Chondrocyte (in vitro differentiated cells): Measurements from ENCODE around the gene TPP2. TPM values are rescaled to one million over a fixed set of nuclear protein-coding genes. Genes with fewer than 3 reads are reported as not detected.
A peak's percentile ranks its signal among the peaks of the same experiment; 100 is the strongest.

Source experiments
- DNase-seq: peaks from one replicate; pipeline ENCODE4 v3.0.0; 2021; ENCODE audit warnings: mixed read lengths, low spot score
- H3K27ac Mint-ChIP-seq: one replicate; pipeline ENCODE4 v1.8.0; 2021; ENCODE audit warnings: mild to moderate bottlenecking, moderate library complexity, mixed read lengths; ENCODE audit not compliant: unreplicated experiment
- H3K27me3 Mint-ChIP-seq: 2 replicates; pipeline ENCODE4 v1.8.0; 2021; ENCODE audit warnings: low read depth, mixed read lengths
- H3K36me3 Mint-ChIP-seq: 2 replicates; pipeline ENCODE4 v1.8.0; 2021; ENCODE audit warnings: low read depth, mixed read lengths
- H3K4me1 Mint-ChIP-seq: 2 replicates; pipeline ENCODE4 v1.8.0; 2021; ENCODE audit warnings: low read depth, mild to moderate bottlenecking, mixed read lengths
- H3K4me3 Mint-ChIP-seq: one replicate; pipeline ENCODE4 v1.8.0; 2021; ENCODE audit warnings: mild to moderate bottlenecking, moderate library complexity, mixed read lengths; ENCODE audit not compliant: unreplicated experiment
- H3K9me3 Mint-ChIP-seq: 2 replicates; pipeline ENCODE4 v1.8.0; 2021; ENCODE audit warnings: low read depth, mixed read lengths
- total RNA-seq: library from RNA; stranded (reverse); gene quantifications from 3 replicates; pipeline ENCODE4 v1.2.1, GENCODE V29; 2021
- TF ChIP-seq, protein P1 (sequence below): fragments of 200-600 bp; sonication (generic); IDR thresholded peaks from 2 replicates; pipeline ENCODE4 v1.5.0; 2021; ENCODE audit warnings: antibody characterized with exemption, mild to moderate bottlenecking, moderate library complexity

TPP2 gene
- total RNA-seq, 1 donor from 2014 or later = 27.8 TPM

DNA sequence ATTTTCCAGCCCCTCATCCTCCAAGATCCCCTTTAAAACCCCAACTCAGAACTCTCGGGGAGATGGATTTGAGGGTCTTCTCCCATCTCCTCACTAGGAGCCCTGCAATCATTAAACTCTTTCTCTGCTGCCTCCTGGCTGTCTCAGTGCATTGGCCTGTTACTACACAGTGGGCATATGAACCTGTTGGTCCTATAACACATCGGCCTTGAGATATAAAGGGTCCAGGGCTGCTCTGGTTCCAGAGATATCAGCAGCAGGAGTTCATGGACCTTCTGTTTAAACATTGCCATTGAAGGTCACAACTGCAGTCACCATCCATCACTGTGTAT is 101.8 kb downstream of the TPP2 start:
- no peak overlapping the region for H3K4me3 Mint-ChIP-seq
- H3K4me1 Mint-ChIP-seq = peaks cover 32% of the 10 kb centered on the region
- peaks cover 4% of the 10 kb centered on the region for H3K27me3 Mint-ChIP-seq
- H3K27ac Mint-ChIP-seq = no peak overlapping the region
- TF ChIP-seq, protein P1, sequence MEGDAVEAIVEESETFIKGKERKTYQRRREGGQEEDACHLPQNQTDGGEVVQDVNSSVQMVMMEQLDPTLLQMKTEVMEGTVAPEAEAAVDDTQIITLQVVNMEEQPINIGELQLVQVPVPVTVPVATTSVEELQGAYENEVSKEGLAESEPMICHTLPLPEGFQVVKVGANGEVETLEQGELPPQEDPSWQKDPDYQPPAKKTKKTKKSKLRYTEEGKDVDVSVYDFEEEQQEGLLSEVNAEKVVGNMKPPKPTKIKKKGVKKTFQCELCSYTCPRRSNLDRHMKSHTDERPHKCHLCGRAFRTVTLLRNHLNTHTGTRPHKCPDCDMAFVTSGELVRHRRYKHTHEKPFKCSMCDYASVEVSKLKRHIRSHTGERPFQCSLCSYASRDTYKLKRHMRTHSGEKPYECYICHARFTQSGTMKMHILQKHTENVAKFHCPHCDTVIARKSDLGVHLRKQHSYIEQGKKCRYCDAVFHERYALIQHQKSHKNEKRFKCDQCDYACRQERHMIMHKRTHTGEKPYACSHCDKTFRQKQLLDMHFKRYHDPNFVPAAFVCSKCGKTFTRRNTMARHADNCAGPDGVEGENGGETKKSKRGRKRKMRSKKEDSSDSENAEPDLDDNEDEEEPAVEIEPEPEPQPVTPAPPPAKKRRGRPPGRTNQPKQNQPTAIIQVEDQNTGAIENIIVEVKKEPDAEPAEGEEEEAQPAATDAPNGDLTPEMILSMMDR = no peak
- peaks cover 6% of the 10 kb centered on the region for H3K9me3 Mint-ChIP-seq
- no peak for DNase-seq
- H3K36me3 Mint-ChIP-seq = peaks cover 2% of the 10 kb centered on the region

GRCh38 chr13:102699504-102699903 is 102.7 kb downstream of the TPP2 start:
- peaks cover 6% of the 10 kb centered on the region for H3K9me3 Mint-ChIP-seq
- H3K27me3 Mint-ChIP-seq = peaks cover 4% of the 10 kb centered on the region
- DNase-seq = no peak
- TF ChIP-seq, protein P1 = no peak
- no peak overlapping the region for H3K4me3 Mint-ChIP-seq
- H3K36me3 Mint-ChIP-seq = peaks cover 2% of the 10 kb centered on the region
- H3K27ac Mint-ChIP-seq = no peak overlapping the region
- H3K4me1 Mint-ChIP-seq = peaks cover 37% of the 10 kb centered on the region

DNA sequence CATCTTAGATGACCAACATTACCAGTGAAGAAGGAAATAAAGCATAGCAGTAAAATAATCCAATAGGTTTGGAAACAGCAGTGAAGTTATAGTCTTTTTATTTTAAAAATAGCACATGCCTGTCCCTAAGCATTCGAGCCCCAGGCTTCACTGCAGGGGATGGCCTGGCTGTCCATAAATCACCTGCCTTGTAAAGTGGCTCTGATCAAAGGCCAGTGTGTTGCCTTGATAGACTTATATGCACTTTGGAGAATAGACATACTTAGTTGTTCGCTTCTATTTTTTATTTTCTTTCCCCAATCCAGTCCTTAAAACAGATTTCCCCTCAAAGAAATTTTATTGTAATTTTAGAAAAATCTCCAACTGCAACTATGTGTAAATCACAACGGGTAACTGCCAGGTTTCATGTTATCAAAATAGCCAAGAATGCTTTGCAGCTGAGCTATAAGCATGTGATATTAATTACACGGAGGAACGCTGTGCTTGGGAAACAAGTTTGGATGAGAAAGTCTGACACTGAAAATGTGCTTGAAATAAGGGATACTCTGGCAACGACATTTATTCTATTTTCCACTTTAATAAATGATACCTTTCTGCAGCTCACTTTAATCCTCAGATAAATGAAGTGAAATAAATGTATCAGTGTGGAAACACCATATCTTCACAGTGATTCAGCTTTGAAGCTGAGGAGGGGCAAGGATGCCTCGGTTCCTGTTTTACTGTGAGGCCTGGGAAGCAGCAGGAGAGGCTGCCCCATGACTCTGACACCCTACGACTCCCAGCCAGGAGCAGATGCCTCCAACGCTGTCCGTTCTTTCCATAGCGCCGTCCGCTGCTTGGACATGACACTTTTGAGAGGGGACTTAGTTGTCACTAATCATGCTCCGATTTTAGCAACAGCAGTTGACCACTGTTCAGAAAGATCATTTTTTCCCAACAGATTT is 103.6 kb downstream of the TPP2 start:
- H3K4me1 Mint-ChIP-seq = peaks cover 45% of the 10 kb centered on the region
- no peak overlapping the region for H3K4me3 Mint-ChIP-seq
- H3K9me3 Mint-ChIP-seq = peaks cover 6% of the 10 kb centered on the region
- H3K27me3 Mint-ChIP-seq = peaks cover 2% of the 10 kb centered on the region
- no peak for DNase-seq
- H3K36me3 Mint-ChIP-seq = peaks cover 2% of the 10 kb centered on the region
- peak overlapping the region; percentile 91 for H3K27ac Mint-ChIP-seq
- TF ChIP-seq, protein P1 = no peak

GRCh38 chr13:102701331-102701730 is 104.5 kb downstream of the TPP2 start:
- Mint-ChIP-seq H3K27ac (peak overlapping the region; percentile 91), H3K4me3 (no peak overlapping the region), H3K27me3 (no peaks in the 10 kb centered on the region), H3K36me3 (peaks cover 2% of the 10 kb centered on the region), H3K9me3 (peaks cover 6% of the 10 kb centered on the region), H3K4me1 (peaks cover 49% of the 10 kb centered on the region)
- TF ChIP-seq, protein P1 = no peak
- DNase-seq = no peak

DNA sequence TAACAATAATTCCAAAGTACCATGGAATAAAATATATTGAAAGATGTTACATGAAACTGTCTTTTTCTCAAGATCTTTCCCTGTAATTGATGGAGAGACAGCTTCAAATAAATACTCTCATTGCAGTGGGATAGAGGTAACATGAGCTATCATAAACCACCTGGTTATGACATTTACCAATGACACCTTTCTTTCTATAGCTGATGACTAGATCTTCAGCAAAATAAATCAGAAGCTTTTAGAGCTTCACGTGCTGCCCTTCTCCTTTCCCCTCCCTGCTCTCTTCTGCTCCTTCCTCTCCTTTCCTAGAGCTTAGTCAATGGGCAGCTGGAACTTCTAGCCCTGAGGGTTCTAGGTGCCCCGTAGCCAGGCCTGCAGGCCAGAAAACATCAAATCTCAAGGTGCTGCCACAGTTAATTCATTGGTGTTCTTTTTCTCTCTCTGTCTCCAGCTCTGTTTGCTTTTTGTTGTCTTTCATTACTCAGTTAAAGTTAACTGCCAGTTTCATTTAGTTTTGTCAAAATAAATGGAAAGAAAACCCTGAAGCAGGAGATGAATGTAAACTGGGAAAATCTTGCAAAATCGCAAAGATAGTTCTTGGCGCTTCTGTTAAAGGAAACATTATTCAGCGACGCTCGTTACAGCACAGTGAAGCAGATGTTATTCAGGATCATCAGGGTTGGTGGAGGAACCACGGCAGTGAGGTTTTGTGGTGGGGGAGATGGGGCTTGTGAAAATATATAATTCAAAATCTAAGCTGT is 106.4 kb downstream of the TPP2 start:
- TF ChIP-seq, protein P1 = no peak
- DNase-seq = no peak
- Mint-ChIP-seq H3K36me3 (peaks cover 2% of the 10 kb centered on the region), H3K4me1 (peaks cover 67% of the 10 kb centered on the region), H3K4me3 (no peak overlapping the region), H3K27me3 (no peaks in the 10 kb centered on the region), H3K27ac (peak overlapping the region; percentile 82), H3K9me3 (peaks cover 6% of the 10 kb centered on the region)
